Amniotic epithelial cell (primary cell): Measurements from ENCODE around the gene DCAF10.
A peak's percentile ranks its signal among the peaks of the same experiment; 100 is the strongest.
"Not testable (repeated sequence)": the region's sequence is repeated elsewhere in the genome, so short reads cannot be mapped to it uniquely, and the experiment has no call there.

ENCODE experiments used
- DNase-seq: peaks from one replicate; pipeline ENCODE4 v3.0.0-alpha.2; 2010; ENCODE audit warnings: low read depth

DCAF10 gene

GRCh38 chr9:37870081-37870798 lies 69.6 kb downstream of the DCAF10 start:
- no peak for DNase-seq

GRCh38 chr9:37870799-37871176 lies 70.2 kb downstream of the DCAF10 start:
- DNase-seq, result no peak

DNA sequence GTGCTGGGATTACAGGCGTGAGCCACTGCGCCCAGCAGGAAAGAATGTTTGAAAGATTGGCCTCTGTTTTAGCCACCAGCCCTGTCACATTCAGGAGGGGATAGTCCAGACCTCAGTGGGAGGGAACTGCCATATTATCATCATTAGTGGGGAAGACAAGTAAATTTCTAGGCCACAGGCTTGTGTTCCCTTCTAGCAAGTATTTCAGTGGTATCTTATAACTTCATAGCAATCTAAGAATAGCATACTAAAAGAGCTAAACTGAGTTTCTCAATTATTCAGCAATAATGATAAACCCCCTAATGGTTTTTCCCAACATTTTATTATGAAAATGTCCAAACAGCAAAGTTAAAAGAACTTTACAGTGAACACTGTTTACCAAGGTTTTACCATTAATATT lies 73.4 kb downstream of the DCAF10 start:
- DNase-seq, result no peak

GRCh38 chr9:37876376-37876775 lies 75.8 kb downstream of the DCAF10 start:
- DNase-seq, result peak; percentile 81

- DNase-seq, result peak; percentile 55
Measured at GRCh38 chr9:37880916-37881479, 80.4 kb downstream of the DCAF10 start.

GRCh38 chr9:37887977-37888583 lies 87.5 kb downstream of the DCAF10 start:
- DNase-seq, result peak; percentile 79

DNA sequence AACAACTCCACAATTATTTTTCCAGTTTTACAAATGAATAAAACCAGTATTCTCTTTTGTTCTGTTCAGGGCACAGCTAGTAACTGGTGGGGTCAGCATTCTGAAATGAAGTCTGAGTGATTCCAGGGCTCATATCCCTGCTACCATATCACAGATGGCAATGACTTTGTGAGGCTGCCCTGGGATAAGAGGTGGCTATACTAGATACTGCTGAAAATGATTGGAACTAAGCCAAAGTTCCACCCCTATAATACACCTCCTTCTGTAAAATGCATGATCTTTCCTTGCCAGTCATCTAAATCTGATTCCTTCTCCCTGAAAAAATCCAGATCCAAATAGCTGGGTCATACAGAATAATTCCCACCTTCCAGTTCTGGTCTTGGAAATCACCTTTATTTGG lies 88.9 kb downstream of the DCAF10 start:
- no peak for DNase-seq

GRCh38 chr9:37891042-37891441 lies 90.4 kb downstream of the DCAF10 start:
- not testable (repeated sequence) for DNase-seq

DNA sequence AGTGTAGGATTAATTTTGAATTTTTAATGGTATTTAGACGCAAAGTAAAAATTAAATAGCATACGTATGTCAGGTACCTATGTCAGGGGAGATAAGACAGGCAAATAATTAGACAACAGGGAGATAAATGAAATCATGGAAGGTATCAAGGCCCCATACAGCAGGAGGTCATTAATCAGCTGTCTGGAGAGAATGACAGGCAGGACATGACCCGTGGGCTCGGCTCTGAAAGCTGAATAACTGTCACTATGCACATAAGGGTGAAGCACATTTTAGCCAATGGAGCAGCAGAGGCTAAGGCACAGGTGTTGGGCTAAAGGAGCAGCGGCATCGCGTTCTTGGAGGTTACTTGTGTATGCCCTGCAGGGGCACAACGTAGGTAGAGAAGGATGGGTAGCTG lies 91.5 kb downstream of the DCAF10 start:
- DNase-seq, result no peak

GRCh38 chr9:37897665-37898064 lies 97.1 kb downstream of the DCAF10 start:
- DNase-seq, result peak; percentile 66

GRCh38 chr9:37899041-37899440 lies 98.4 kb downstream of the DCAF10 start:
- DNase-seq, result peak; percentile 72

GRCh38 chr9:37902131-37902530 lies 101.5 kb downstream of the DCAF10 start:
- no peak for DNase-seq

GRCh38 chr9:37902796-37903646 lies 102.4 kb downstream of the DCAF10 start:
- DNase-seq, result peak; percentile 38

- DNase-seq, result peak; percentile 85
Measured at GRCh38 chr9:37903647-37904444, 103.2 kb downstream of the DCAF10 start, which contains the start of gene SLC25A51. TSS of gene SLC25A51 (minus strand) at chr9:37904127. CDS start at chr9:37888550, 15,577 bp downstream.

GRCh38 chr9:37904445-37905130 lies 104.0 kb downstream of the DCAF10 start:
- DNase-seq, result peak; percentile 24

DNA sequence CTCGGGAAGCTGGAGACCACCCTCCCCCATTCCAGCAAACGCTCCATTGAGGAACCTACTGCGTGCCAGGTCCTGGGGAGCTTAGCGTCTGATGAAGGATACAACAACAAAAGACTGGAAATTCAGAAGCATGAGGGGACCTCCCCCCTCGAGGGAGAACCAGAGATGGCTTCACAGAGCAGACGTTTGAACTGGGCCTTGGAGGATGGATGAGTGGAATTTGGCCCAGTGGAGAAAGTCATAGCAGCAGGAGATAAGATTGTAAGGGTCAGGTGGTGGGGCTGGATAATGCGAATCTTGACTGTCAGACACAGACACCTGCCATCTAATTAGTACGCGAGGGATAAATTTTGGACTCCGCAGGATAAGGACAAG lies 104.5 kb downstream of the DCAF10 start:
- no peak for DNase-seq

GRCh38 chr9:37905776-37906175 lies 105.2 kb downstream of the DCAF10 start:
- DNase-seq, result no peak

- no peak for DNase-seq
Measured at GRCh38 chr9:37906312-37907239, 106.0 kb downstream of the DCAF10 start.

- DNase-seq, result peak; percentile 23
Measured at GRCh38 chr9:37908283-37908682, 107.7 kb downstream of the DCAF10 start.

GRCh38 chr9:37908698-37909186 lies 108.1 kb downstream of the DCAF10 start:
- peak; percentile 80 for DNase-seq
